HUES6 (cell line): Measurements from ENCODE around the gene PRDM8.
"Not testable (repeated sequence)": the region's sequence is repeated elsewhere in the genome, so short reads cannot be mapped to it uniquely, and the experiment has no call there.

Experiments used
- H3K27ac ChIP-seq: 2 replicates; pipeline ENCODE4 v1.7.0; 2013; ENCODE audit warnings: low read depth, mild to moderate bottlenecking, low read length, inconsistent platforms
- H3K27me3 ChIP-seq: 2 replicates; pipeline ENCODE4 v1.6.1; 2013; ENCODE audit warnings: low read length; ENCODE audit not compliant: control insufficient read depth, insufficient read depth
- H3K36me3 ChIP-seq: 2 replicates; pipeline ENCODE4 v1.6.1; 2013; ENCODE audit warnings: low read length; ENCODE audit not compliant: control insufficient read depth, insufficient read depth
- H3K4me1 ChIP-seq: 2 replicates; pipeline ENCODE4 v1.6.1; 2013; ENCODE audit warnings: low read length; ENCODE audit not compliant: control insufficient read depth, insufficient read depth
- H3K4me3 ChIP-seq: 2 replicates; pipeline ENCODE4 v1.5.1; 2013; ENCODE audit warnings: low read depth, low read length
- H3K9ac ChIP-seq: one replicate; pipeline ENCODE4 v1.6.1; 2013; ENCODE audit warnings: mild to moderate bottlenecking, low read length
- H3K9me3 ChIP-seq: 2 replicates; pipeline ENCODE4 v1.6.1; 2013; ENCODE audit warnings: low read depth, low read length; ENCODE audit not compliant: control insufficient read depth, insufficient read depth

Gene PRDM8

GRCh38 chr4:80229590-80229989 is 32.3 kb downstream of the PRDM8 start:
- no peaks in the 10 kb centered on the region for H3K36me3 ChIP-seq
- H3K27me3 ChIP-seq: peaks cover 47% of the 10 kb centered on the region
- H3K4me3 ChIP-seq: no peak overlapping the region
- H3K9ac ChIP-seq: no peak overlapping the region
- no peak overlapping the region for H3K27ac ChIP-seq
- H3K4me1 ChIP-seq: no peaks in the 10 kb centered on the region
- H3K9me3 ChIP-seq: no peaks in the 10 kb centered on the region

GRCh38 chr4:80231180-80231579 is 33.9 kb downstream of the PRDM8 start:
- Histone ChIP-seq H3K9me3 (no peaks in the 10 kb centered on the region), H3K36me3 (no peaks in the 10 kb centered on the region), H3K27me3 (peaks cover 41% of the 10 kb centered on the region), H3K4me3 (no peak overlapping the region), H3K27ac (no peak overlapping the region), H3K4me1 (no peaks in the 10 kb centered on the region), H3K9ac (no peak overlapping the region)

GRCh38 chr4:80232707-80233370 is 35.5 kb downstream of the PRDM8 start:
- H3K27me3 ChIP-seq: peaks cover 38% of the 10 kb centered on the region
- no peaks in the 10 kb centered on the region for H3K9me3 ChIP-seq
- H3K36me3 ChIP-seq: no peaks in the 10 kb centered on the region
- no peaks in the 10 kb centered on the region for H3K4me1 ChIP-seq
- H3K27ac ChIP-seq: no peak overlapping the region
- no peak overlapping the region for H3K4me3 ChIP-seq
- no peak overlapping the region for H3K9ac ChIP-seq

GRCh38 chr4:80233390-80233789 is 36.1 kb downstream of the PRDM8 start:
- Histone ChIP-seq H3K9ac (no peak overlapping the region), H3K4me3 (no peak overlapping the region), H3K9me3 (no peaks in the 10 kb centered on the region), H3K27me3 (peaks cover 40% of the 10 kb centered on the region), H3K27ac (no peak overlapping the region), H3K4me1 (no peaks in the 10 kb centered on the region), H3K36me3 (no peaks in the 10 kb centered on the region)

- H3K27ac ChIP-seq: no peak overlapping the region
- no peaks in the 10 kb centered on the region for H3K9me3 ChIP-seq
- no peaks in the 10 kb centered on the region for H3K36me3 ChIP-seq
- no peak overlapping the region for H3K9ac ChIP-seq
- H3K27me3 ChIP-seq: peaks cover 39% of the 10 kb centered on the region
- no peaks in the 10 kb centered on the region for H3K4me1 ChIP-seq
- H3K4me3 ChIP-seq: no peak overlapping the region
Observed at GRCh38 chr4:80235451-80235850, 38.1 kb downstream of the PRDM8 start.

- no peak overlapping the region for H3K27ac ChIP-seq
- no peaks in the 10 kb centered on the region for H3K4me1 ChIP-seq
- H3K9me3 ChIP-seq: no peaks in the 10 kb centered on the region
- H3K4me3 ChIP-seq: no peak overlapping the region
- peaks cover 48% of the 10 kb centered on the region for H3K27me3 ChIP-seq
- H3K36me3 ChIP-seq: no peaks in the 10 kb centered on the region
- no peak overlapping the region for H3K9ac ChIP-seq
Observed at GRCh38 chr4:80237992-80238391, 40.7 kb downstream of the PRDM8 start.

GRCh38 chr4:80239480-80240150 is 42.3 kb downstream of the PRDM8 start:
- Histone ChIP-seq H3K36me3 (no peaks in the 10 kb centered on the region), H3K27ac (no peak overlapping the region), H3K9me3 (no peaks in the 10 kb centered on the region), H3K9ac (no peak overlapping the region), H3K27me3 (peaks cover 51% of the 10 kb centered on the region), H3K4me3 (no peak overlapping the region), H3K4me1 (no peaks in the 10 kb centered on the region)

GRCh38 chr4:80240976-80241375 is 43.7 kb downstream of the PRDM8 start:
- H3K9me3 ChIP-seq: no peaks in the 10 kb centered on the region
- no peak overlapping the region for H3K9ac ChIP-seq
- H3K4me3 ChIP-seq: no peak overlapping the region
- no peaks in the 10 kb centered on the region for H3K36me3 ChIP-seq
- H3K27me3 ChIP-seq: peaks cover 51% of the 10 kb centered on the region
- no peak overlapping the region for H3K27ac ChIP-seq
- no peaks in the 10 kb centered on the region for H3K4me1 ChIP-seq

GRCh38 chr4:80243274-80244018 is 46.1 kb downstream of the PRDM8 start:
- Histone ChIP-seq H3K4me1 (no peaks in the 10 kb centered on the region), H3K27me3 (peaks cover 46% of the 10 kb centered on the region), H3K27ac (no peak overlapping the region), H3K9me3 (no peaks in the 10 kb centered on the region), H3K36me3 (no peaks in the 10 kb centered on the region), H3K9ac (no peak overlapping the region), H3K4me3 (no peak overlapping the region)

- not testable (repeated sequence) for H3K27ac ChIP-seq, H3K9ac ChIP-seq, H3K4me3 ChIP-seq, H3K4me1 ChIP-seq, H3K9me3 ChIP-seq, H3K36me3 ChIP-seq
- peaks cover 14% of the 10 kb centered on the region for H3K27me3 ChIP-seq
Observed at GRCh38 chr4:80247484-80247883, 50.2 kb downstream of the PRDM8 start.

- no peak overlapping the region for H3K27ac ChIP-seq
- H3K27me3 ChIP-seq: peaks cover 16% of the 10 kb centered on the region
- no peaks in the 10 kb centered on the region for H3K36me3 ChIP-seq
- no peak overlapping the region for H3K4me3 ChIP-seq
- no peaks in the 10 kb centered on the region for H3K9me3 ChIP-seq
- no peak overlapping the region for H3K9ac ChIP-seq
- H3K4me1 ChIP-seq: no peaks in the 10 kb centered on the region
Observed at GRCh38 chr4:80249144-80249543, 51.8 kb downstream of the PRDM8 start.
